HepG2 (cell line): Measurements from ENCODE around the gene POP5. TPM values are rescaled to one million over a fixed set of nuclear protein-coding genes. Genes with fewer than 3 reads are reported as not detected.

Source experiments
- FOXM1 ChIP-seq: sonication (generic); formaldehyde crosslinking; IDR thresholded peaks from 2 replicates; pipeline ENCODE4 v1.5.0; 2020; ENCODE audit warnings: missing genetic modification reagents
- KLF11 ChIP-seq: IDR thresholded peaks from 2 replicates; pipeline ENCODE4 v1.6.1; 2016; ENCODE audit warnings: missing compliant biosample characterization
- KLF12 ChIP-seq: sonication (generic); formaldehyde crosslinking; IDR thresholded peaks from 2 replicates; pipeline ENCODE4 v1.4.0; 2020; ENCODE audit warnings: missing genetic modification reagents, borderline replicate concordance
- KLF13 ChIP-seq: sonication (generic); formaldehyde crosslinking; IDR thresholded peaks from 2 replicates; pipeline ENCODE4 v1.4.0; 2020; ENCODE audit warnings: mild to moderate bottlenecking, missing genetic modification reagents
- MXI1 ChIP-seq: IDR thresholded peaks from 3 replicates; pipeline ENCODE4 v1.6.1; 2012; ENCODE audit warnings: low read depth, low read length, inconsistent platforms, borderline replicate concordance
- PHF20 ChIP-seq: sonication (generic); formaldehyde crosslinking; IDR thresholded peaks from 2 replicates; pipeline ENCODE4 v1.5.0; 2020; ENCODE audit warnings: mild to moderate bottlenecking, missing genetic modification reagents
- PHF5A ChIP-seq: IDR thresholded peaks from one replicate; pipeline ENCODE4 v1.6.1; 2018; ENCODE audit warnings: low read depth, missing genetic modification reagents; ENCODE audit not compliant: unreplicated experiment
- PHF8 ChIP-seq: sonication (generic); formaldehyde crosslinking; IDR thresholded peaks from 2 replicates; pipeline ENCODE4 v1.5.0; 2020; ENCODE audit warnings: missing genetic modification reagents
- POLR2A ChIP-seq, 2 experiments: IDR thresholded peaks; 2 replicates each; pipeline ENCODE4 v1.6.1; 2011; ENCODE audit warnings: low read depth in 2 of 2, low read length in 2 of 2, mild to moderate bottlenecking in 1 of 2, moderate library complexity in 1 of 2; ENCODE audit not compliant: insufficient read depth in 1 of 2
- RBFOX2 ChIP-seq: fragments of 200-400 bp; formaldehyde crosslinking; IDR thresholded peaks from 2 replicates; pipeline ENCODE4 v1.6.1; 2017; ENCODE audit warnings: low read depth, mild to moderate bottlenecking, low read length
- RCOR2 ChIP-seq: IDR thresholded peaks from 2 replicates; pipeline ENCODE4 v1.6.1; 2016; ENCODE audit warnings: missing biosample characterization, missing genetic modification reagents
- REPIN1 ChIP-seq: sonication (generic); formaldehyde crosslinking; IDR thresholded peaks from 2 replicates; pipeline ENCODE4 v1.8.0; 2022; ENCODE audit warnings: missing genetic modification reagents, low read depth, mild to moderate bottlenecking, borderline replicate concordance
- RXRA ChIP-seq: sonication (generic); formaldehyde crosslinking; IDR thresholded peaks from 2 replicates; pipeline ENCODE4 v1.5.1; 2020; ENCODE audit warnings: missing genetic modification reagents
- SP1 ChIP-seq, 2 experiments: fragments of 450-650 bp in 1 of 2; sonication (generic) in 1 of 2; formaldehyde crosslinking in 1 of 2; IDR thresholded peaks; 2 replicates each; pipeline versions ENCODE4 v1.4.0 to v1.6.1; 2016 to 2020; ENCODE audit warnings: missing genetic modification reagents in 1 of 2
- SYNCRIP ChIP-seq: fragments of 200-400 bp; formaldehyde crosslinking; IDR thresholded peaks from 2 replicates; pipeline ENCODE4 v1.6.1; 2018; ENCODE audit warnings: mild to moderate bottlenecking, low read depth, low read length; ENCODE audit not compliant: insufficient read depth
- ZMYM4 ChIP-seq: sonication (generic); formaldehyde crosslinking; IDR thresholded peaks from 2 replicates; pipeline ENCODE4 v1.8.1; 2023; ENCODE audit warnings: mild to moderate bottlenecking, missing genetic modification reagents
- ZNF121 ChIP-seq: sonication (generic); formaldehyde crosslinking; IDR thresholded peaks from 2 replicates; pipeline ENCODE4 v1.5.0; 2020; ENCODE audit warnings: mild to moderate bottlenecking, missing genetic modification reagents
- ZNF224 ChIP-seq: sonication (generic); formaldehyde crosslinking; IDR thresholded peaks from 2 replicates; pipeline ENCODE4 v1.5.0; 2020; ENCODE audit warnings: mild to moderate bottlenecking, missing genetic modification reagents
- ZNF331 ChIP-seq: sonication (generic); formaldehyde crosslinking; IDR thresholded peaks from 2 replicates; pipeline ENCODE4 v1.4.0; 2020; ENCODE audit warnings: missing genetic modification reagents
- ZNF343 ChIP-seq: sonication (generic); formaldehyde crosslinking; IDR thresholded peaks from 2 replicates; pipeline ENCODE4 v1.4.0; 2020; ENCODE audit warnings: mild to moderate bottlenecking, missing genetic modification reagents
- ZNF510 ChIP-seq: sonication (generic); formaldehyde crosslinking; IDR thresholded peaks from 2 replicates; pipeline ENCODE4 v1.4.0; 2020; ENCODE audit warnings: low read depth, mild to moderate bottlenecking, missing genetic modification reagents
- ZNF598 ChIP-seq: sonication (generic); formaldehyde crosslinking; IDR thresholded peaks from 2 replicates; pipeline ENCODE4 v1.5.1; 2020; ENCODE audit warnings: mild to moderate bottlenecking, missing genetic modification reagents, borderline replicate concordance
- ZSCAN31 ChIP-seq: sonication (generic); formaldehyde crosslinking; IDR thresholded peaks from 2 replicates; pipeline ENCODE4 v1.5.0; 2020; ENCODE audit warnings: low read depth, mild to moderate bottlenecking, missing genetic modification reagents
- polyA plus RNA-seq, 8 experiments: library from polyadenylated mRNA; depleted of rRNA in 3 of 8; stranded (reverse) in 7 of 8; unstranded in 1 of 8; fragments of >200 nt; fragmentation: Illumina TruSeq in 4 of 8; extraction: Trizol in 4 of 8; gene quantifications; 2 replicates each; pipeline versions ENCODE4 v1.2.1 to v1.2.3, GENCODE V29; 2011 to 2016; ENCODE audit warnings: low read depth in 4 of 8, missing spikeins in 1 of 8, mixed read lengths in 1 of 8; ENCODE audit not compliant: insufficient read depth in 1 of 8
- total RNA-seq, 5 experiments: library from RNA; depleted of rRNA; stranded (reverse); fragments of >200 nt; fragmentation: Illumina TruSeq; extraction: Trizol; gene quantifications; 2 replicates each; pipeline ENCODE4 v1.2.3, GENCODE V29; 2016; ENCODE audit warnings: low read depth in 1 of 5
- TF ChIP-seq, protein P1 (sequence below): sonication (generic); formaldehyde crosslinking; IDR thresholded peaks from 2 replicates; pipeline ENCODE4 v1.4.0; 2020; ENCODE audit warnings: missing genetic modification reagents

Gene POP5
- total and polyA plus RNA-seq, 2 of the 13 experiments (the other 11 are each of a cell fraction or from before 2014, with no cell fraction given), result 45.6 to 61.3 TPM

DNA sequence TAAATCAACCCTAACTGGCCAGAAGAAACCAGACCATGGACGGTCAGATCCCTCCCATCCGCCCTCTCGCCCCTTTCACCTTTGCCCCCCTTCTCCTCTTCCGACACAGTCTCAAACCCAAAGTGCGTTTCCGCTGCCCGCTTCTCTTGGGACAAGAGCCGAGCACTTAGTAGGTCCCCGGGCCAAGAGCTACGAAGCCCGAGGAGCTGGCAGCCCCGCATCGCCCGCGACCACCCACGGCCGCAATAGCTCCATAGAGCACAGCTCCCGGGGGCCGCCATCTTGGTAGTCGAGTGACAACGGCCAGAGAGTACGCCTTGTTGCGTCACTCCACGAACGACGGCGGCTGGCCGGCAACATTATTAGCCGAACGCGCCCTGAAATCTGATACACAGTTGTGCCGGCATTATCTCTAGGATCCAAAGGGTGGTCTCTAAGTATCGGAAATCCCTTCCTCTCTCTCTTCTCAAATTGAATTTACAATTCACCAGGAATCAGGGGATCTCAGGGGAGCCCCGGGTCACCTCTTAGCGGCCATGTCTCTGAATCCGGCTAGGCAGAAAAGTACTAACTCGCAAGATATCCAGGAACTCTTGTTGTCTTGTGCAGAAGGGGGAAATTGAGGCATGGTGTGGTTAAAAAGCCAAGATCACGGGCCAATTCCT, 52.2 kb downstream of the POP5 start, which contains the start of gene COQ5 (continued):
- TF ChIP-seq KLF11 (CRISPR knock-in tag), result peak; percentile 24; the same call in 1 of the 2 replicates
- TF ChIP-seq ZNF121, result no peak
- TF ChIP-seq SP1 (IDR thresholded peaks at IDR 0.05), result no peak
- TF ChIP-seq SP1 (CRISPR knock-in tag; IDR thresholded peaks at IDR 0.05), result peak; percentile 67; the same call in 1 of the 2 replicates
- 0 out of 2 replicates have a peak, but pooled peaks have one; percentile 31 for TF ChIP-seq ZNF343 (CRISPR knock-in tag)
- TF ChIP-seq ZMYM4 (CRISPR knock-in tag), result peak; percentile 86
- TF ChIP-seq RBFOX2, result peak; percentile 87
- TF ChIP-seq PHF8 (CRISPR knock-in tag), result peak; percentile 94
- TF ChIP-seq RXRA (CRISPR knock-in tag), result peak; percentile 91
- TF ChIP-seq ZNF331 (CRISPR knock-in tag), result peak; percentile 73; the same call in 1 of the 2 replicates
- peak; percentile 2; the same call in 1 of the 2 replicates for TF ChIP-seq ZNF224 (CRISPR knock-in tag)
- TF ChIP-seq ZNF598 (CRISPR knock-in tag), result peak; percentile 80; the same call in 1 of the 2 replicates
- no peak for TF ChIP-seq FOXM1 (CRISPR knock-in tag)
- TF ChIP-seq ZSCAN31 (CRISPR knock-in tag), result 0 out of 2 replicates have a peak, but pooled peaks have one; percentile 38
- TF ChIP-seq, protein P1, sequence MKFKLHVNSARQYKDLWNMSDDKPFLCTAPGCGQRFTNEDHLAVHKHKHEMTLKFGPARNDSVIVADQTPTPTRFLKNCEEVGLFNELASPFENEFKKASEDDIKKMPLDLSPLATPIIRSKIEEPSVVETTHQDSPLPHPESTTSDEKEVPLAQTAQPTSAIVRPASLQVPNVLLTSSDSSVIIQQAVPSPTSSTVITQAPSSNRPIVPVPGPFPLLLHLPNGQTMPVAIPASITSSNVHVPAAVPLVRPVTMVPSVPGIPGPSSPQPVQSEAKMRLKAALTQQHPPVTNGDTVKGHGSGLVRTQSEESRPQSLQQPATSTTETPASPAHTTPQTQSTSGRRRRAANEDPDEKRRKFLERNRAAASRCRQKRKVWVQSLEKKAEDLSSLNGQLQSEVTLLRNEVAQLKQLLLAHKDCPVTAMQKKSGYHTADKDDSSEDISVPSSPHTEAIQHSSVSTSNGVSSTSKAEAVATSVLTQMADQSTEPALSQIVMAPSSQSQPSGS (CRISPR knock-in tag), result peak; percentile 94
- no peak for TF ChIP-seq RCOR2 (CRISPR knock-in tag)
- TF ChIP-seq POLR2A (IDR thresholded peaks at IDR 0.05; ENCODE audit: insufficient read depth in 1 of 2, low read depth in 2 of 2, low read length in 2 of 2), result peak; percentile 85 to 86
- TF ChIP-seq PHF20 (CRISPR knock-in tag), result peak; percentile 88
- TF ChIP-seq PHF5A (CRISPR knock-in tag), result peak; percentile 43
- TF ChIP-seq REPIN1 (CRISPR knock-in tag), result no peak; the same call in 1 of the 2 replicates
- no peak for TF ChIP-seq KLF13 (CRISPR knock-in tag)
- TF ChIP-seq KLF12, result 0 out of 2 replicates have a peak, but pooled peaks have one; percentile 33
- peak; percentile 72; the same call in 1 of the 3 replicates for TF ChIP-seq MXI1
- no peak for TF ChIP-seq SYNCRIP
- peak; percentile 85; the same call in 1 of the 2 replicates for TF ChIP-seq ZNF510 (CRISPR knock-in tag)
